ENCODE data around the gene ATF7. TPM values are rescaled to one million over a fixed set of nuclear protein-coding genes. Genes with fewer than 3 reads are reported as not detected.

Gene ATF7
- total and polyA plus RNA-seq, 2 of the 4 experiments (the other 2 are of a cell fraction) = 7.0 to 16.3 TPM

DNA sequence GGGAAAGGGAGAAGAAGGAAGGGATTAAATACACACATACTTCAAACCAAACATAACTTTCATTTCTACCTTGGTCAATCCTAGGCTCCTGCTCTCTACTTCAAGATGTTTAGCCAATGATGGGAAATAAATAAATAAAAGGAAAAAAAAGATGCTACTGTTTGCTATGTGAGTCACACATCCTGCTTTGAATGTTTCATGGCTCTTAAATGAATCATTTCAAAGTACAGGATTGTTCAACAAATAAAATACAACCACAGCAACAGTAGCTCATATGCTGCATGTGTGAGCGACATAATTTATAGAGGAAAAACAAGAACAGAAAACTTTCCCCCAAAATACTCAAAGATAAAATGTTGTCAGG, 64.6 kb downstream of the ATF7 start:
- Histone ChIP-seq H2AFZ (replicated peaks; ENCODE audit: low read length, poor library complexity) (no peak overlapping the region), H3K4me3 (ENCODE audit: insufficient read depth, low read depth, low read length) (no peak overlapping the region), H3K79me1 (ENCODE audit: low read depth in 1 of 2, low read length in 2 of 2) (peaks cover 8 to 22% of the 10 kb centered on the region in 2 experiments), H3K9me3 (ENCODE audit: control insufficient read depth, insufficient read depth, low read length) (no peaks in the 10 kb centered on the region), H3K36me3 (ENCODE audit: control insufficient read depth, insufficient read depth, low read length) (no peaks in the 10 kb centered on the region), H2AK9ac (replicated peaks; ENCODE audit: low read depth, low read length, poor library complexity) (no peak overlapping the region), H2BK15ac (ENCODE audit: low read depth, low read length) (no peak overlapping the region), H3K9me1 (ENCODE audit: insufficient read depth, low read length) (peaks cover 2% of the 10 kb centered on the region; the same call in 1 of the 2 replicates), H4K8ac (ENCODE audit: low read depth in 2 of 2, low read length in 2 of 2) (no peak overlapping the region), H3K9ac (ENCODE audit: low read depth, low read length) (no peak overlapping the region), H3K4me2 (ENCODE audit: low read depth, low read length) (peak overlapping the region; percentile 78; the same call in 1 of the 2 replicates), H4K5ac (ENCODE audit: low read depth, low read length) (no peak overlapping the region), H3K56ac (ENCODE audit: extremely low read depth, insufficient read depth, low read length) (no peak overlapping the region), H4K91ac (ENCODE audit: insufficient read depth, low read depth, low read length) (no peak overlapping the region), H3K4ac (ENCODE audit: low read depth, low read length) (no peak overlapping the region), H2AK5ac (ENCODE audit: low read depth, low read length) (no peak overlapping the region), H3K4me1 (ENCODE audit: control insufficient read depth, insufficient read depth, low read length) (peaks cover 6% of the 10 kb centered on the region; the same call in 1 of the 2 replicates), H2BK120ac (ENCODE audit: low read depth, low read length) (no peak overlapping the region), H3K27ac (ENCODE audit: insufficient read depth, low read length) (no peak overlapping the region), H2BK5ac (ENCODE audit: low read depth, low read length, poor library complexity, severe bottlenecking) (peak overlapping the region; percentile 75), H3K18ac (ENCODE audit: low read depth, low read length) (no peak overlapping the region), H2BK20ac (ENCODE audit: low read depth, low read length) (no peak overlapping the region), H3K14ac (replicated peaks; ENCODE audit: low read depth, low read length) (no peak overlapping the region), H4K20me1 (ENCODE audit: insufficient read depth, low read length) (peaks cover 72% of the 10 kb centered on the region; the same call in 1 of the 2 replicates), H3K27me3 (ENCODE audit: control insufficient read depth, insufficient read depth, low read length) (no peaks in the 10 kb centered on the region), H3K23ac (ENCODE audit: low read depth, low read length) (no peak overlapping the region)
- ChIA-PET CTCF (no interaction called here), POLR2A (ENCODE audit: unreplicated experiment) (interaction anchor here (0.6 kb wide), 1 partner anchor 13 kb away, joined by 6 read pairs; no protein-coding TSS in a partner anchor)
- TF ChIP-seq RFX5 (IDR thresholded peaks at IDR 0.05; ENCODE audit: low read depth, low read length) (no peak), CHD1 (IDR thresholded peaks at IDR 0.05; ENCODE audit: low read depth, low read length) (no peak), RCOR1 (IDR thresholded peaks at IDR 0.05; ENCODE audit: insufficient replicate concordance, low read length) (no peak), FOS (IDR thresholded peaks at IDR 0.05; ENCODE audit: low read depth, low read length) (peak; percentile 95), MAFK (IDR thresholded peaks at IDR 0.05; ENCODE audit: low read depth, low read length) (0 out of 2 replicates have a peak, but pooled peaks have one; percentile 2), BHLHE40 (IDR thresholded peaks at IDR 0.05; ENCODE audit: low read depth, low read length) (peak; percentile 86), MAZ (IDR thresholded peaks at IDR 0.05; ENCODE audit: borderline replicate concordance, low read depth, low read length) (no peak), POLR2A (IDR thresholded peaks at IDR 0.05; ENCODE audit: low read depth, low read length) (no peak), NFE2L2 (IDR thresholded peaks at IDR 0.05; ENCODE audit: low read depth, low read length) (no peak), SMC3 (IDR thresholded peaks at IDR 0.05; ENCODE audit: low read depth, low read length) (no peak), MXI1 (IDR thresholded peaks at IDR 0.05; ENCODE audit: borderline replicate concordance, low read depth, low read length) (no peak), RAD21 (IDR thresholded peaks at IDR 0.05; ENCODE audit: low read length) (no peak), CEBPB (IDR thresholded peaks at IDR 0.05; ENCODE audit: low read depth, low read length) (no peak)
- TF ChIP-seq, protein P1, sequence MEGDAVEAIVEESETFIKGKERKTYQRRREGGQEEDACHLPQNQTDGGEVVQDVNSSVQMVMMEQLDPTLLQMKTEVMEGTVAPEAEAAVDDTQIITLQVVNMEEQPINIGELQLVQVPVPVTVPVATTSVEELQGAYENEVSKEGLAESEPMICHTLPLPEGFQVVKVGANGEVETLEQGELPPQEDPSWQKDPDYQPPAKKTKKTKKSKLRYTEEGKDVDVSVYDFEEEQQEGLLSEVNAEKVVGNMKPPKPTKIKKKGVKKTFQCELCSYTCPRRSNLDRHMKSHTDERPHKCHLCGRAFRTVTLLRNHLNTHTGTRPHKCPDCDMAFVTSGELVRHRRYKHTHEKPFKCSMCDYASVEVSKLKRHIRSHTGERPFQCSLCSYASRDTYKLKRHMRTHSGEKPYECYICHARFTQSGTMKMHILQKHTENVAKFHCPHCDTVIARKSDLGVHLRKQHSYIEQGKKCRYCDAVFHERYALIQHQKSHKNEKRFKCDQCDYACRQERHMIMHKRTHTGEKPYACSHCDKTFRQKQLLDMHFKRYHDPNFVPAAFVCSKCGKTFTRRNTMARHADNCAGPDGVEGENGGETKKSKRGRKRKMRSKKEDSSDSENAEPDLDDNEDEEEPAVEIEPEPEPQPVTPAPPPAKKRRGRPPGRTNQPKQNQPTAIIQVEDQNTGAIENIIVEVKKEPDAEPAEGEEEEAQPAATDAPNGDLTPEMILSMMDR (conservative IDR thresholded peaks at IDR 0.05; ENCODE audit: low read depth, low read length) = no peak
- TF ChIP-seq, protein P2, sequence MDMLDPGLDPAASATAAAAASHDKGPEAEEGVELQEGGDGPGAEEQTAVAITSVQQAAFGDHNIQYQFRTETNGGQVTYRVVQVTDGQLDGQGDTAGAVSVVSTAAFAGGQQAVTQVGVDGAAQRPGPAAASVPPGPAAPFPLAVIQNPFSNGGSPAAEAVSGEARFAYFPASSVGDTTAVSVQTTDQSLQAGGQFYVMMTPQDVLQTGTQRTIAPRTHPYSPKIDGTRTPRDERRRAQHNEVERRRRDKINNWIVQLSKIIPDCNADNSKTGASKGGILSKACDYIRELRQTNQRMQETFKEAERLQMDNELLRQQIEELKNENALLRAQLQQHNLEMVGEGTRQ (IDR thresholded peaks at IDR 0.05; ENCODE audit: low read depth, low read length) = no peak
- TF ChIP-seq, protein P3, sequence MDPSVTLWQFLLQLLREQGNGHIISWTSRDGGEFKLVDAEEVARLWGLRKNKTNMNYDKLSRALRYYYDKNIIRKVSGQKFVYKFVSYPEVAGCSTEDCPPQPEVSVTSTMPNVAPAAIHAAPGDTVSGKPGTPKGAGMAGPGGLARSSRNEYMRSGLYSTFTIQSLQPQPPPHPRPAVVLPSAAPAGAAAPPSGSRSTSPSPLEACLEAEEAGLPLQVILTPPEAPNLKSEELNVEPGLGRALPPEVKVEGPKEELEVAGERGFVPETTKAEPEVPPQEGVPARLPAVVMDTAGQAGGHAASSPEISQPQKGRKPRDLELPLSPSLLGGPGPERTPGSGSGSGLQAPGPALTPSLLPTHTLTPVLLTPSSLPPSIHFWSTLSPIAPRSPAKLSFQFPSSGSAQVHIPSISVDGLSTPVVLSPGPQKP (IDR thresholded peaks at IDR 0.05; ENCODE audit: borderline replicate concordance, low read depth, low read length) = no peak
- DNase-seq (peak; percentile 92), ATAC-seq (ENCODE audit: low read depth) (peak; percentile 92)
- in situ Hi-C loops (cut with MboI; ENCODE audit: low sequenced_read_pairs) = no loop called here
- no TSS peak for BruUV-seq (replicated peaks)
- intact Hi-C loops (cut with micrococcal nuclease) = no loop called here
- WGBS, 2 experiments (ENCODE audit: extremely low coverage in 2 of 2, insufficient read length in 1 of 2) = no CpG with 5 or more reads among the region's 1 CpG
- dilution Hi-C loops (cut with HindIII; ENCODE audit: low sequenced_read_pairs, unreplicated experiment) = no loop called here

Measured in IMR-90 (cell line).